Activated CD8-positive, alpha-beta T cell treated with anti-CD3 and anti-CD28 coated beads, Interleukin-2, amount 10 ng/mL, durations not matched to agents 7 days and 5 days (primary cell): ENCODE results near the gene NEU4. TPM values are rescaled to one million over a fixed set of nuclear protein-coding genes. Genes with fewer than 3 reads are reported as not detected.
A peak's percentile ranks its signal among the peaks of the same experiment; 100 is the strongest.

Source experiments
- ATAC-seq: fragments of 150-1000 bp; cut with Tn5 transposase; one replicate; pipeline ENCODE4 v1.10.0; 2021; ENCODE audit warnings: moderate library complexity
- CTCF ChIA-PET: fragments of 350-600 bp; sonication (Branson Sonifier 250); formaldehyde crosslinking; loops from one replicate; lab custom pipeline; 2021; ENCODE audit warnings: antibody characterized with exemption; lab: Charles Lee
- POLR2A ChIA-PET: fragments of 350-600 bp; sonication (Branson Sonifier 250); formaldehyde crosslinking; loops from one replicate; lab custom pipeline; 2021; ENCODE audit warnings: antibody characterized with exemption; lab: Charles Lee
- DNase-seq: peaks from one replicate; pipeline ENCODE4 v3.0.0-alpha.2; 2020
- H3K27ac Mint-ChIP-seq: one replicate; pipeline ENCODE4 v1.8.0; 2021; ENCODE audit warnings: mild to moderate bottlenecking, mixed read lengths
- H3K27me3 Mint-ChIP-seq: one replicate; pipeline ENCODE4 v1.8.0; 2021; ENCODE audit warnings: low read depth, mixed read lengths
- H3K36me3 Mint-ChIP-seq: one replicate; pipeline ENCODE4 v1.8.0; 2021; ENCODE audit warnings: low read depth, mixed read lengths
- H3K4me1 Mint-ChIP-seq: one replicate; pipeline ENCODE4 v1.8.0; 2021; ENCODE audit warnings: low read depth, mixed read lengths
- H3K4me3 Mint-ChIP-seq: one replicate; pipeline ENCODE4 v1.8.0; 2021; ENCODE audit warnings: mild to moderate bottlenecking, mixed read lengths
- H3K9me3 Mint-ChIP-seq: one replicate; pipeline ENCODE4 v1.8.0; 2022; ENCODE audit warnings: mixed read lengths; ENCODE audit not compliant: insufficient read depth
- total RNA-seq, 2 experiments: library from RNA; stranded (reverse); gene quantifications; one replicate each; pipeline ENCODE4 v1.2.3, GENCODE V29; 2021

The NEU4 gene
- total RNA-seq, 2 experiments from 2014 or later, result 0.31 to 0.45 TPM

DNA sequence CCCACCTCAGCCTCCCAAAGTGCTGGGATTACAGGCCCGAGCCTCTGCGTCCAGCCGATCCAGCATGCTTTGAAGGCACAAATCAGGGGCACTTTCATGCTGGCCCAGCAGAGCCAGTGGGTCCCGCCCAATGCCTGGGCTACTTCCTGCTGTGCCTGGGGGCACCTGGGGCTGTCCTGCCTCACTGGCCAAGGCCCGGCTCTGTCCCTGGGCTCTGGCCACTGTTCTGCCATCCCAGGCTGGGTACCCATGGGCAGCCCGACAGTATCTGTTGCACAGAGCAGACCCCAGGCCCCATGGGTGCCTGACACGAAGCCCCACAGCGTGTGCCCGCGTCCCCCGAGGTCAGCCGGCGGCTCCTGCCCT lies 39.2 kb upstream of the NEU4 start:
- no peak for DNase-seq
- H3K4me1 Mint-ChIP-seq, result peaks cover 7% of the 10 kb centered on the region
- no peak overlapping the region for H3K27ac Mint-ChIP-seq

DNA sequence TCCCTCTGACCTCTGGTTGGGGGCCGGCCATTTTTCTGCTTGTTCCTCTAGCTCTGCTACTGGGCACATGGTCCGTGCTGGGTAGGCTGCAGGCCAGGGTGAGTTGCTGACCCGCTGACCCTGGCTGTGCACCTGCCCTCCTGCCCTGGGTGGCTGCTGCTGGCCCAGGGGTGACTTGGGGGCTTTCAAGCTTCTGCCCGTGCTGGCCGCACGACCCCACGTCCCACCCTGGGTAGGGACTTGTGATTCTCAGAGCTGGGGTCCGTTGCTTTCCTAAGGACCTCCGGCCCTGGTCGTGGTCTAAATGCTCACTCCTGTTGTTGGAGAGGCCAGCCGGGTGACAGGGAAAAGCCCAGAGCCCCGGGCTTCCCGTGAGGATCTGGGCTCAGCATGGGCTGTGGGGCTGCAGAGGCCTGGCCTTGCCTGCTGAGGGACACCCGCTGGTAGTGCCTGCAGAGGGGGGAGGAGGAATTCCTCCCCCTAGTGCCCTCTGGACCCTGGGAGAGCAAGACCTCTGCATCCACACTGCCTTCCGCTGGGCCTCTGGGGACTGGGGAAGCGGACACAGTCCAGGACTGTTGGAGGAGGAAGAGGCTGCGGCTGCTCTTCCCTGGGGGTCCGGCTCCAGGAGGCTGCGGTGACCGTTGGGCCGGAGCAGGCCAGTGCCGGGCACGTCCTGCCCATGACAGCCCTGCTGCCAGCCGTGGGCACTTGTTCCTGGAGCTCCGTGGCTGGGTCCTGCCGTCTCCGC lies 38.6 kb upstream of the NEU4 start:
- Mint-ChIP-seq H3K4me3 (no peak overlapping the region), H3K27ac (no peak overlapping the region), H3K36me3 (no peaks in the 10 kb centered on the region), H3K9me3 (no peaks in the 10 kb centered on the region), H3K27me3 (no peaks in the 10 kb centered on the region), H3K4me1 (peaks cover 7% of the 10 kb centered on the region)
- CTCF ChIA-PET, result no interaction called here
- POLR2A ChIA-PET, result no interaction called here
- ATAC-seq (no peak), DNase-seq (no peak)

More for the DNA sequence above, 39.2 kb upstream of the NEU4 start:
- no peaks in the 10 kb centered on the region for H3K9me3 Mint-ChIP-seq
- CTCF ChIA-PET, result no interaction called here
- H3K4me3 Mint-ChIP-seq, result no peak overlapping the region
- H3K27me3 Mint-ChIP-seq, result no peaks in the 10 kb centered on the region
- POLR2A ChIA-PET, result no interaction called here
- H3K36me3 Mint-ChIP-seq, result no peaks in the 10 kb centered on the region
- ATAC-seq, result no peak

DNA sequence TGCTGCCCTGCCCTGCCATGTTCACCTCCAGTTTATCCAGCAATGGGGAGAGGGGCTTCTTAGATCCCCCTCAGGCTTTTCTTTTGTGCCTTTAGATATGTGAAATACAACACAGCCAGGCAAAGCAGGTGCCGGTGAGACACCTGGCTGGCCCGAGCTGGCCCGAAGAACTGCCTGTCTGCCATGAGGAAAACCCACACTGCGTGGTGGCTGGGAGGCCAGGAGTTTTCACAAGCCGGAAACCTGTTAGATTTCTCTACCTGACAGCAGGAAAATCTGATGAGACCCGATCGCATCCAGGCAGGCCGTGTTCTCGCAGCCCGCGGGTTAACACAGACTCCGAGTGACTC lies 38.1 kb upstream of the NEU4 start:
- Mint-ChIP-seq H3K4me1 (peaks cover 7% of the 10 kb centered on the region), H3K27ac (no peak overlapping the region), H3K27me3 (no peaks in the 10 kb centered on the region), H3K9me3 (no peaks in the 10 kb centered on the region), H3K36me3 (no peaks in the 10 kb centered on the region), H3K4me3 (no peak overlapping the region)
- ATAC-seq, result no peak
- ChIA-PET POLR2A (no interaction called here), CTCF (no interaction called here)
- no peak for DNase-seq

DNA sequence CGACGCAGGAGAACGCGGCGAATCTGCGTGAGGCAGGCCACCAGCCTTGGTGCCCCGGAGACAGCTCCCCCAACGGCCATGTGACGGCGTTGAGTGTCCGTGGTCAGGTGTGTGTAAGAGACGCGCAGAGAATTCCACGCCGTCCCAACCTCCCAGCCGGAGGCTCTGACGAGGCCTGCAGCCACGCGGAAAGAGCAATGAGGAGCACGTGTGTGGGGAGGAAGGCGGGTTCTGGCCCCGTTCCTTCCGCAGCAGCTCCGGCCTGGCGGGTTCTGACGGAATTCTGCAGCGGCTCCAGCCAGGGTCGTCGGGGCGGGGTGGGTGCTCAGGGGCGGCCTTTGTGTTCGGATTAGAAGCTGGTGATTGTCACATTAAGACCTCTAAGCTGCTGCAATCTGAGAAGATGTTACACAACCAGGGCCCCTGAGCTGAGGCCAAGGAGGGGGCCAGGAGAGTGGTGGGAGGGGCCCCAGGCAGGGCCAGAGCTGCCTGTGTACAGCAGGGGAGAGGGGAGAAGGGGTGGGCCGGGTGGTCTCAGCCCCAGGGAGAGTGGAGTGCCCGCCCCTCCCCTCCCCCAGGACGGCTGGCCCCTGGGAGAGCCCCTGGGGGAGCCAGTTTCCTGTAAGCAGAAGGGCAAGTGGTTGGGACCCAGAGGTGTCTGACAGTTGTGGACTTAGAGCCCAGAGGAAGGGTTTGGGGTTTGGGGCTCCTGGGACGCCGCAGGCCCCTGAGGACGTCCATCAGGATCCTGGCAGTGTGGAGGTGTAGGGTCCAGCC lies 37.5 kb upstream of the NEU4 start:
- Mint-ChIP-seq H3K9me3 (no peaks in the 10 kb centered on the region), H3K4me1 (peaks cover 7% of the 10 kb centered on the region), H3K27me3 (no peaks in the 10 kb centered on the region), H3K4me3 (no peak overlapping the region), H3K27ac (peak overlapping the region; percentile 47), H3K36me3 (no peaks in the 10 kb centered on the region)
- POLR2A ChIA-PET, result no interaction called here
- ATAC-seq (no peak), DNase-seq (no peak)
- CTCF ChIA-PET, result no interaction called here

DNA sequence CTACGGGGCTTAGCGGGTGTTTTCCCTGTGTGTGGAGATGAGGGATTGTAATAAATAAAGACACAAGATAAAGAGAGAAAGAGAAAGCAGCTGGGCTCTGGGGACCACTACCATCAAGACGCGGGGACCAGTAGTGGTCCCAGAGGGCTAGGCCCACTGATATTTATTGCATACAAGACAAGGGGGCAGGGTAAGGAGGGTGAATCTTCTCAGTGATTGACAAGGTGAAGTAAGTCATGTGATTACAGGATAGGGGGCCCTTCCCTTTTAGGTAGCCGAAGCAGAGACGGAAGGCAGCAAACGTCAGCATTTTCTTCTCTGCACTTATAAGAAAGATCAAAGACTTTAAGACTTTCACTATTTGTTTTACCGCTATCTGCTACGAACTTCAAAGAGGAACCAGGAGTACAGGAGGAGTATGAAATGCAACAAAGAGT lies 36.9 kb upstream of the NEU4 start:
- H3K4me1 Mint-ChIP-seq, result peaks cover 7% of the 10 kb centered on the region
- H3K27ac Mint-ChIP-seq, result peak overlapping the region; percentile 47
- CTCF ChIA-PET, result no interaction called here
- H3K9me3 Mint-ChIP-seq, result no peaks in the 10 kb centered on the region
- POLR2A ChIA-PET, result no interaction called here
- DNase-seq (peak; percentile 62), ATAC-seq (no peak)
- H3K27me3 Mint-ChIP-seq, result no peaks in the 10 kb centered on the region
- no peaks in the 10 kb centered on the region for H3K36me3 Mint-ChIP-seq
- no peak overlapping the region for H3K4me3 Mint-ChIP-seq

DNA sequence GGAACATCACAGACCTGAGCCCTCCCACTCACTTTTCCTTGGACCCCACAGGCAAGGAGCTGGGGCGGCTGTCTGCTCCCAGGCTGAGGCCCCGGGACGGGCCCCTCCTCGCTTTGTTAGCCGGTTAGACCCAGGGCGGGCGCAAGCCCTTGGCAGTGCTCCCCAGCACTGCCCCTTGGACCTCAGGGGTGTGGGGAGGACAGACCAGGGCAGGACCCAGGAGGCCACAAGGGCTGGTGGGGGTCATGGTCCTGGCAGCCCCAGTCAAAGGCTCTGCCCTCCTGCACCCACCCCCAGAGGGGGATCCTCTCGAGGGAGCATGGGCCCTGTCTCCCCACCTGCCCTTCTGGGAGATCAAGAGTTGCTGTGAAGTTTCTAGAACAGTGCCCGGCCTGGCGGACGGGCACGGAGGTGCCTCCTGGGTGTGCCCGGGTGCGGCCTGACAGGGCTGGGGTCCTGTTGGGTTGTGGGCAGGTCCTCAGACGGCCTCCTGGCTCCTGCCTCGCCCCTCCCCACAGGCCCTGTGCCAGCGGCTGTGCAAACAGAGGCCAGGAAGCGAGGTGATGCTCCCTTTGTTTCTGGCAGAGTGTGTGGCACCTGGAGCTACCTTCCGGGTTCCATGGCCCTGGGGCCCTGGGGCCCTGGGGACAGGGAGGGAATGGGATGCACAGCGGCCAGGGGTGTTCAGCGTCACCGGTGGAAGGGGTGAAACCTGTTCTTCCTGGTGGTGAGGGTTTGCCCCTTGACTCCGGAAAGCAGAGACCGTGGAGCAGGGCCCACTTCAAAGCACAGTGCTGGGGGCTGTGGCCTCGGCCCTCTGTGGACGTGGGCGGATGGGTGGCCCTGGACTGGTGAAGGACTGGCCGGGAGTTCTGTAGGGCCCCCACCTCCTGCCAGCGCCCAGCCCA lies 35.2 kb upstream of the NEU4 start:
- ChIA-PET POLR2A (no interaction called here), CTCF (interaction anchor here (1.3 kb wide), 1 partner anchor 13 kb away, joined by 4 read pairs; no protein-coding TSS in a partner anchor)
- H3K9me3 Mint-ChIP-seq, result no peaks in the 10 kb centered on the region
- no peak overlapping the region for H3K4me3 Mint-ChIP-seq
- H3K4me1 Mint-ChIP-seq, result peaks cover 7% of the 10 kb centered on the region
- ATAC-seq, result no peak
- H3K27ac Mint-ChIP-seq, result no peak overlapping the region
- H3K27me3 Mint-ChIP-seq, result no peaks in the 10 kb centered on the region
- H3K36me3 Mint-ChIP-seq, result no peaks in the 10 kb centered on the region
- no peak for DNase-seq

DNA sequence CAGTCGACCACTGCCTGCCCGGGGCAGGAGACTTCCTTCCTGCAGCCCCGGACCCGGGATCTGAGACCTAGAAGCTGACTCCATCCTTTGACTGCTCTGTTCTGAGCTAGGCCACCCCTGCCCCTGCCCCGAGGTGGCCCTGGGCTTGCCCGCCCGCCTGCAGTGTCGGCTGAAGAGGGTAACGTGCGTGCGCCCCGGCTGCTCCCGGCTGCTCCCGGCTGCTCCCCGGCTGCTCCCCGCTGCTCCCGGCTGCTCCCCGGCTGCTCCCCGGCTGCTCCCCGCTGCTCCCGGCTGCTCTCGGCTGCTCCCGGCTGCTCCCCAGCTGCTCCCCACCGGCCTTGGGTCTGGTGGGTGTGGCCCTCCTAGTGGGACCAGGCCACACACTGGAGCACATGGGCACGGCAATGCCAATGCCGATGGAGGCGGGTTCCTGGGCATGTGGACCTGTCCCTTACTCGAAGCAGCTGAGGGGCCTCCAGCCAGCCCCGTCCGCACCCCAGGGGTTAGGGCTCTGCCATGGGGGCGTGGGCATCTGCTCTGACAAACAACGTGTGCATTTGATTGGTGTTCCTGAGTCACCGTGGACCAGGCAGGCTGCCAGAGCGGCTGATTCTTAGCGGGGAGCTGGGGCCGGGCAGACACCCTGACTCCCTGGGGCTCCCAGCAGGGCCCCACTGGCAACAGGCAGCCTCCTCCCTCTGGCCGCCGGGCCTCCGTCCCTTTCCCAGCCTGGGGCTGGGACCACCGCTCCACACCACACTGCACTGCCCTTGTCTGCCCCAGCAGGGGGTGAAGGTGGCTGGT lies 34.4 kb upstream of the NEU4 start:
- POLR2A ChIA-PET, result no interaction called here
- ATAC-seq, result no peak
- H3K27ac Mint-ChIP-seq, result no peak overlapping the region
- CTCF ChIA-PET, result no interaction called here
- no peaks in the 10 kb centered on the region for H3K36me3 Mint-ChIP-seq
- H3K27me3 Mint-ChIP-seq, result no peaks in the 10 kb centered on the region
- no peak for DNase-seq
- H3K4me1 Mint-ChIP-seq, result peaks cover 7% of the 10 kb centered on the region
- H3K9me3 Mint-ChIP-seq, result no peaks in the 10 kb centered on the region
- H3K4me3 Mint-ChIP-seq, result no peak overlapping the region

DNA sequence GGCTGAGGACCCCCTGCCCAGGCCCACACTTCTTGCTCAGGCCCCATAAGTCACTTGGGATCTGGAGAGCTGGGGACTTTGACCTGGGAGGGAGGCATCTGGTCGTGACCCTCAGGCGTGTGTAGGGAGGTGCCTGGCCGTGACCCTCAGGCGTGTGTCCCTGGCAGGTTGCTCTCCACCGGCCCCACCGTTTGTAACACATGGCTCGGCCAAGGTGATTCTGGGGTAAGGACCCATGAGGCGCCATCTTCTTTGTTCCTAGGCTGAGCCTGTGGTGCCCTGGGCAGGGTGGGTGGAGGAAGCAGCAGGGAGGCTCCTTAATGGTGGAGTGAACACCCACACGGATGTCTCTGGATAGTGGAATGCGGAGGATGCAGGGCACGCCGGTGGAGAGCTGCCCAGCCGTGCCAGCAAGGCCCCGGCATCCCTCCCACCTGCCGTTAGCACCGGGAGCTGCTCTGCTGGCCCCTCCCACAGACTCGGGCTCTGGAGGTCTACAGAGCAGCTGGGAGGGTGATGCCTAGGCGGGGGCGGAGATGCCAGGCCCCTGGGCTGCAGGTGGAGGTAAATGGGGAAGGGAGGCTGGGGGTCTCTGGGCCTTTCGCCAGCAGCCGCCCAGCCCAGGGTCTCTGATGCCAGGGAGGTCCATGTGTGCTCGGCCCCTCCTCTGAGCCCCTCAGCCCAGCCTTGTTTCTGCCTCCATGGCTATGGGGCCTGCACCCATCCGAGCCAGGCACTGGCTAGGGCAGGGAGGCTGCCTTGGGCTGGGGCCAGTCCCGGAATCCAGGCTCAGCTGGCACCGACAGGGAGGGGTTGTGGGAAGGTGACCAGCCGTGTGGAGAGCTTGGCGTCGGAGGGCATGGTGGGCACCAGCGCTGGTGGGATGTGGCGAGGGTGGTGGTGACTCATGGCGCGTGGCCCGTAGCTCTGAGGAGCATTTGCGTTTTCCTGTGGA lies 33.5 kb upstream of the NEU4 start:
- ChIA-PET POLR2A (no interaction called here), CTCF (interaction anchor here (1.0 kb wide), 1 partner anchor 12 kb away, joined by 4 read pairs; no protein-coding TSS in a partner anchor)
- no peak for ATAC-seq
- Mint-ChIP-seq H3K27me3 (no peaks in the 10 kb centered on the region), H3K9me3 (no peaks in the 10 kb centered on the region), H3K4me3 (no peak overlapping the region), H3K27ac (no peak overlapping the region), H3K36me3 (no peaks in the 10 kb centered on the region), H3K4me1 (peaks cover 7% of the 10 kb centered on the region)
- no peak for DNase-seq

DNA sequence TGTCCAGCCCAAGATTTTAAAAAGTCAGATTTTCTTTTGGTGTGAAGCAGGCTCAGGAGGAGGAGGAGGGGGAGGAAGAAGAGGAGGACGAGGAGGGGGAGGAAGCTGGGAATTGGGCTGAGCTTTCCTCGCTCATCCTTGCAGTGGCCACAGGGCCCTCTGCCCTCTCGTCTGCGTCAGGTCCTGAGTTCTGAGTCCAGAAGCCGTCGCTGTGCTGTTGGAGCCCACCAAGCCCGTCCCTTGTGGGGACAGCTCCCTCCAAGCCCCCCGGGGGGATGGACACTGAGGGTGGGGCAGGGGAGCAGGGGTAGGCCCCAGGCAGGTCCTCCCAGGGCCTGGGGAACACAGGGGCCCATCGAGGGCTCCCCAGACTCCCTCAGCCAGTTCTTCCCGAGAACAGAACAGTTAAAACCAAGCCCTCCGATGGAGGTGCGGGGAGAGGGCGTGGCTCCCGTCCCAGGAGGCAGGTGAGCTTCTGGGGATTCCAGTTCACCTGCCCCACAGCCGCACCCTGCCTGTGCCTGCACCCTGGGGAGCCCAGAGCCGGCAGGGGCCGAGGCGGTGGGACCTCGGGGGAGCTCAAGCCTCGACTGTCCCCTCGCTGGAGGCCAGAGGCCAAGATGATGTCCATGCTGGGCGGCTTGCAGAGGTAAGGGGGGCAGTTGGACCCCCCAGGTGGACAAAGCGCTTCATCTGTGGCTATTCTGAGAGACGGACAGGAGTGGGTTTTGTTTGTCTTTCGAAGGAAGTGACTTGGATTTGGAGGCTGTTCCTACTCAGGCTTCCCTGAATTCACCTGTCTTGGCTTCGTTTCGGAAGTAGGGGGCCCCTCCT lies 32.4 kb upstream of the NEU4 start, which contains the start of gene GAL3ST2:
GAL3ST2 (plus strand) TSS at position 487 of the 834 bp plus-strand sequence; CDS start at position 621, 134 bp downstream.
- POLR2A ChIA-PET, result no interaction called here
- DNase-seq, result no peak

More for the DNA sequence above, 32.4 kb upstream of the NEU4 start, which contains the start of gene GAL3ST2:
- Mint-ChIP-seq H3K9me3 (peaks cover 7% of the 10 kb centered on the region), H3K27me3 (peaks cover 2% of the 10 kb centered on the region), H3K36me3 (no peaks in the 10 kb centered on the region), H3K4me3 (no peak within 1 kb of the TSS), H3K27ac (no peak within 1 kb of the TSS), H3K4me1 (peaks cover 7% of the 10 kb centered on the region)
- ATAC-seq, result no peak
- CTCF ChIA-PET, result interaction anchor here (1.0 kb wide), 1 partner anchor 11 kb away, joined by 4 read pairs; no protein-coding TSS in a partner anchor
